ENCODE measurements around the gene PLXDC2. TPM values are rescaled to one million over a fixed set of nuclear protein-coding genes. Genes with fewer than 3 reads are reported as not detected.

PLXDC2 gene
- total and polyA plus RNA-seq, 10 donors = 1.8 to 50.4 (median 29.7) TPM

DNA sequence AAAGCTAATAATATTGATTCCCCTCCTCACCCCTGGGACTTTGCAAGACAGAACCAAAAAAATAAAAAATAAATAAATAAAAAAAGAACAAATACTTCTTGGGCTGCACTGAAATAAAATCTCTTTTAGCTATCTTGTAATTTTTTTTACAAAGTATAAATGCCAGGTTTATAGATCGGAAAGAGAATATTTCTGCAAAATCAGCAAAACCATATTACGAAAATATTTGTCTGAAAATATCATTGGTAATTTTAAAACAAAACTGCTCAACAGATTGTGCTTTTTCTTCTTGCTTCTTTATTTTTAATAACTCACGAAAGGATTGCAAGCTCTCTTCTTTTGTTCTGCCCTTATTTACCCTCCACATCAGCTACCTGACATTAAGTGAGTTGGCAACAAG is 213.3 kb downstream of the PLXDC2 start:
- Histone ChIP-seq H3K9me3 (peaks cover 0 to 8% (median 2%) of the 10 kb centered on the region in 8 donors), H3K4me3 (no peak overlapping the region), H3K4me1 (no peaks in the 10 kb centered on the region), H3K36me3 (no peaks in the 10 kb centered on the region), H3K27ac (no peak overlapping the region), H3K27me3 (replicated peaks in 1 of 7) (no peaks in the 10 kb centered on the region)
- DNase-seq = no peak
- intact Hi-C loops (cut with DNase I; ENCODE audit: low total_unique reads) = no loop called here
- WGBS, 5 donors = 88 to 91% (median 90%) methylated on average over 3 of the region's 3 CpGs
- TF ChIP-seq POLR2AphosphoS5 (IDR thresholded peaks at IDR 0.05) (no peak), POLR2A (IDR thresholded peaks at IDR 0.05) (no peak)
- TF ChIP-seq, protein P1, sequence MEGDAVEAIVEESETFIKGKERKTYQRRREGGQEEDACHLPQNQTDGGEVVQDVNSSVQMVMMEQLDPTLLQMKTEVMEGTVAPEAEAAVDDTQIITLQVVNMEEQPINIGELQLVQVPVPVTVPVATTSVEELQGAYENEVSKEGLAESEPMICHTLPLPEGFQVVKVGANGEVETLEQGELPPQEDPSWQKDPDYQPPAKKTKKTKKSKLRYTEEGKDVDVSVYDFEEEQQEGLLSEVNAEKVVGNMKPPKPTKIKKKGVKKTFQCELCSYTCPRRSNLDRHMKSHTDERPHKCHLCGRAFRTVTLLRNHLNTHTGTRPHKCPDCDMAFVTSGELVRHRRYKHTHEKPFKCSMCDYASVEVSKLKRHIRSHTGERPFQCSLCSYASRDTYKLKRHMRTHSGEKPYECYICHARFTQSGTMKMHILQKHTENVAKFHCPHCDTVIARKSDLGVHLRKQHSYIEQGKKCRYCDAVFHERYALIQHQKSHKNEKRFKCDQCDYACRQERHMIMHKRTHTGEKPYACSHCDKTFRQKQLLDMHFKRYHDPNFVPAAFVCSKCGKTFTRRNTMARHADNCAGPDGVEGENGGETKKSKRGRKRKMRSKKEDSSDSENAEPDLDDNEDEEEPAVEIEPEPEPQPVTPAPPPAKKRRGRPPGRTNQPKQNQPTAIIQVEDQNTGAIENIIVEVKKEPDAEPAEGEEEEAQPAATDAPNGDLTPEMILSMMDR (IDR thresholded peaks at IDR 0.05 in 8 of 11, conservative IDR thresholded peaks at IDR 0.05 in 3 of 11) = no peak

DNA sequence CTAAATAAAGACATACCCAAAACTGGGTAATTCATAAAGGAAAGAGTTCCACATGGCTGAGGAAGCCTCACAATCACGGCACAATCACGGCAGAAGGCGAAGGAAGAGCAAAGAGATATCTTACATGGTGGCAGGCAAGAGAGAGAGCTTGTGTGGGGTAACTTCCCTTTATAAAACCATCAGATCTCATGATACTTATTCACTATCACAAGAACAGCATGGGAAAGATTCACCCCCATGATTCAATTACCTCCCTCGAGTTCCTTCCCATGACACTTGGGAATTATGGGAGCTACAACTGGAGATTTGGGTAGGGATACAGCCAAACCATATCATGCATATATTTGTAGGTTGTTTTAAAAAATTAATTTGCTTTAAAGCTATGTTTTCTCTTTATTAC is 217.2 kb downstream of the PLXDC2 start:
- intact Hi-C loops (cut with DNase I; ENCODE audit: low total_unique reads) = no loop called here
- H3K4me3 ChIP-seq = no peak overlapping the region
- no peak for DNase-seq
- no peaks in the 10 kb centered on the region for H3K27me3 ChIP-seq (replicated peaks in 1 of 7)
- H3K4me1 ChIP-seq = no peaks in the 10 kb centered on the region
- WGBS, 5 donors = 75 to 91% (median 84%) methylated on average over 4 of the region's 4 CpGs
- no peak overlapping the region for H3K27ac ChIP-seq
- H3K9me3 ChIP-seq = peaks cover 0 to 8% (median 4%) of the 10 kb centered on the region in 8 donors
- no peak for TF ChIP-seq POLR2A (IDR thresholded peaks at IDR 0.05)
- TF ChIP-seq, protein P1 (IDR thresholded peaks at IDR 0.05 in 8 of 11, conservative IDR thresholded peaks at IDR 0.05 in 3 of 11) = no peak
- TF ChIP-seq POLR2AphosphoS5 (IDR thresholded peaks at IDR 0.05) = no peak
- H3K36me3 ChIP-seq = no peaks in the 10 kb centered on the region

DNA sequence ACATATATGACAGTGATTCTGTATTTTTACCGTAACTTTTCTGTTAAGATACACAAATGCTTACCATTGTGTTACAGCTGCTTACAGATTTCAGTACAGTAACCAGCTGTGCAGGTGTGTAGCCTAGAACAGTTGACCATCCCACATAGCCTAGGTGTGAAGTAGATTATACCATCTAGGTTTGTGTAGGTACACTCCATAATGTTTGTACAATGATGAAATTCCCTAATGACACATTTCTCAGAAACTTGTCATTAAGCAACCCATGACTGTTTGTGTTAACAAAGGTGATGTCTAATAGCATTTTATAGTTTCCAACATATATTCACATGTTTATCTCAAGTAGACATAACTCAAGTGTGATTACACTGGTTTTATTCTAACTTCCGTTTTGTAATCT is 218.5 kb downstream of the PLXDC2 start:
- H3K36me3 ChIP-seq = no peaks in the 10 kb centered on the region
- DNase-seq = no peak
- H3K27ac ChIP-seq = no peak overlapping the region
- intact Hi-C loops (cut with DNase I; ENCODE audit: low total_unique reads) = no loop called here
- H3K4me1 ChIP-seq = no peaks in the 10 kb centered on the region
- H3K27me3 ChIP-seq (replicated peaks in 1 of 7) = no peaks in the 10 kb centered on the region
- H3K9me3 ChIP-seq = peaks cover 0 to 8% (median 4%) of the 10 kb centered on the region in 8 donors
- TF ChIP-seq, protein P1 (IDR thresholded peaks at IDR 0.05 in 8 of 11, conservative IDR thresholded peaks at IDR 0.05 in 3 of 11) = no peak
- no peak for TF ChIP-seq POLR2AphosphoS5 (IDR thresholded peaks at IDR 0.05)
- TF ChIP-seq POLR2A (IDR thresholded peaks at IDR 0.05) = no peak
- WGBS, 5 donors = 84 to 94% (median 89%) methylated on average over 2 of the region's 2 CpGs
- H3K4me3 ChIP-seq = no peak overlapping the region

DNA sequence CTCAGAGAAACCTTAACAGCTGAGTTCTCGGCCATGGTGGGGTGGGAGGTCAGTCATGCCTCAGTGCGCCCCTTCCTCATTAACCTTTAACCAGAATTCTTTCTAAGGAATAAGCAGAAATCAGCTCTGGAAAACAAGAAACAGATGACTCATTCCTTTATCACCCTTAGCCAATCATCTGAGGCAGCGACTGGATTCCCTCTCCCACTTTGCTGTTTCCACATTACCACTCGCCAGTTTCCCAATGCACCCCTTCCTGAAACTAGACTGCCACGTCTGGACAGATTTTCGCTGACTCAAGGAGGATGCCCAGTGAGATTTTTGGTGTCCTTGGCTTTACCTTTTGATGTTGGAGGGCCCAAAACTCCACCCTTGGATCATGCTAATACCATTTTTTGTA is 223.8 kb downstream of the PLXDC2 start:
- no peak overlapping the region for H3K27ac ChIP-seq
- H3K4me1 ChIP-seq = no peaks in the 10 kb centered on the region
- H3K9me3 ChIP-seq = peaks cover 0 to 8% (median 4%) of the 10 kb centered on the region in 8 donors
- intact Hi-C loops (cut with DNase I; ENCODE audit: low total_unique reads) = no loop called here
- 69 to 90% (median 74%) methylated on average over 6 of the region's 6 CpGs for WGBS, 5 donors
- TF ChIP-seq POLR2A (IDR thresholded peaks at IDR 0.05) (no peak), POLR2AphosphoS5 (IDR thresholded peaks at IDR 0.05) (no peak)
- TF ChIP-seq, protein P1 (IDR thresholded peaks at IDR 0.05 in 8 of 11, conservative IDR thresholded peaks at IDR 0.05 in 3 of 11) = no peak
- no peaks in the 10 kb centered on the region for H3K27me3 ChIP-seq (replicated peaks in 1 of 7)
- DNase-seq = no peak
- H3K36me3 ChIP-seq = no peaks in the 10 kb centered on the region
- H3K4me3 ChIP-seq = no peak overlapping the region
